GM21526 (cell line): ENCODE data around the gene RGS12.

Source experiments
- ATAC-seq: cut with Tn5 transposase; IDR thresholded peaks from one replicate; pipeline ENCODE4 v1.9.1; 2021; ENCODE audit warnings: moderate library complexity; ENCODE audit not compliant: unreplicated experiment, low FRiP score

RGS12 gene

DNA sequence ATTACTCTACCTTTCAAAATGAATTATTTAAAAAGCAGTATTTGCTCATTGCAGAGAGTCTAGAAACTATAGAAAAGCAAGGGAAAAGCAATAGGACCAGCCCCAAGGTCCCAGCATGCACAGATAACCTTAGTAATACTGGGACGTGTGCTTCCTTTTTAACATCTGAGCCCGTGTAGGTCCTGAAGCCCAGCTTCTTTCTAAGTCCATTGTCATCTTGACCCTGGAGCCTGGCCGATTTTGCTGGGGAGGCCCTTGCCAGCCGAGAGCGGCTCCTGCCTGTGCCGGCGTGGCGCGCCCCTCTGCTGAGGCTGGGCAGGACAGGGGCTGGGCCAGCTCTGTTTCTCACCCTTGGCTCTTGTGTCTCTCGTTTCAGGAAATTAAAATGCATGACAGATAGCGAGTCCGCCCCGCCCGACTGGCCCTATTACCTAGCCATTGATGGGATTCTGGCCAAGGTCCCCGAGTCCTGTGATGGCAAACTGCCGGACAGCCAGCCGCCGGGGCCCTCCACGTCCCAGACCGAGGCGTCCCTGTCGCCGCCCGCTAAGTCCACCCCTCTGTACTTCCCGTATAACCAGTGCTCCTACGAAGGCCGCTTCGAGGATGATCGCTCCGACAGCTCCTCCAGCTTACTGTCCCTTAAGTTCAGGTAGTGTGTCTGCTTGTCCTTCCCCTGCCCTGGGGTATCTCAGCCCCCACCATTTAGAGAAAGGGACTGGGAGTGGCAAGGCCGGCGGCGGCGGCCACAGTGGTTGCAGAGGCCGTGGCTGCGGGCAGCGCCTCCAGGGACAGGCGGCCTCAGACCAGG is 39.8 kb upstream of the RGS12 start:
- ATAC-seq: no peak

DNA sequence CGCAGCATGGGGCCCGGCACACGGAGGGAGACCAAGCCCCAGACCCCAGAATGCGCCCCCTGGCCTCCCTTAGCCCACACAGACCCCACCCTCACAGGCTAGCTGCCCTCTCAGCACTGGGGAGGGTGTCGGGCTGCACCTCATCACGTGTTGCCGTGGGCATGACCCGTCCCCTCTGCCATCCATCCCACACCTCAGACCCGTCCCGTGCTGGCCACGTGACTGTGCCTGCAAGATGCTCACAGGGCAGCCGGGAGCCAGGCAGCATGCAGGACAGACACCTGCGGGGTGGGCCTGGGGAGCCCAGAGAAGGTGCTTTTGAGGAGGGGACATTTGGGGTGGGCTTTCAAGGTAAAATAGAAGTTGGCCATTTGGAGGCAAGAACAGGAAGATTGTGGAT is 39.0 kb upstream of the RGS12 start:
- no peak for ATAC-seq

DNA sequence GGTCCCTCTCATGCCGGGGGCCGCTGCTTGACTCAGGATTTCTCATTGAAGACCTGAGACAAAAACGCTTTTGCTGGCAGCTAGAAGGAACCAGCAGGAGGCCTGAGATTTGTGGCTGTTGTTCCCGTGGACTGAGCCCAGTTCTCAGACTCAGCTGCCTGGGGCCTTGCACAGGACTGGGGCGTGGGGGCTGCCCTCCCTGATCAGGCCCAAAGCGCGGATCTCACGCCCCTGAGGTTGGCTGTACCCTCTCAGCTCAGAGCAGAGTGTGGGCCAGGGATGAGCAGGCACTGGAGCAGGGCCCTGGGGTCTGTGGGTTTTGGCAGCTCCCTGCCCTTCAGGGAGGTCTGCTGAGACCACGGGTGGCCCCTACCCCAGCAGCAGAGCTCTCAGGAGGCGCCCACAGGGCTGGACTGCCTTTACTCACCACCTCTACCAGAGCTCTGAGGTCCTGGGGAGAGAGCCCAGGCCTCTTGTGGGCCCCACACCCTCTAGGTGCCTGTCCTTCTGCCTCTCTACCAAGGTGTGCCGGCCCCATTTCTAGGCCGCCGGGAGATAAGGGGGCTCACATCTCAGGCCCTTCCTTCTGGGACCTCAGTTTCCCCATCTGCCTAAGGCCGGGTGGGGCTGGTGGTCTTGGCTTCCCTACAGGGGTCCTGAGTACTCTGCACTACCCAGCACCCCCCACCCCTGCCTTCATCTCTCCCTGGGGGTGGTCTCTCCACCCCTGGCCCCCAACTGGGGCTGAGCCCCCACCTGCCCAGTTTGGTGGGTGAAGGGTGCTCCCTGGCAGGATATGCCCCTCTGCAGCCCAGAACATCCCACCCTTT is 38.3 kb upstream of the RGS12 start:
- no peak for ATAC-seq

DNA sequence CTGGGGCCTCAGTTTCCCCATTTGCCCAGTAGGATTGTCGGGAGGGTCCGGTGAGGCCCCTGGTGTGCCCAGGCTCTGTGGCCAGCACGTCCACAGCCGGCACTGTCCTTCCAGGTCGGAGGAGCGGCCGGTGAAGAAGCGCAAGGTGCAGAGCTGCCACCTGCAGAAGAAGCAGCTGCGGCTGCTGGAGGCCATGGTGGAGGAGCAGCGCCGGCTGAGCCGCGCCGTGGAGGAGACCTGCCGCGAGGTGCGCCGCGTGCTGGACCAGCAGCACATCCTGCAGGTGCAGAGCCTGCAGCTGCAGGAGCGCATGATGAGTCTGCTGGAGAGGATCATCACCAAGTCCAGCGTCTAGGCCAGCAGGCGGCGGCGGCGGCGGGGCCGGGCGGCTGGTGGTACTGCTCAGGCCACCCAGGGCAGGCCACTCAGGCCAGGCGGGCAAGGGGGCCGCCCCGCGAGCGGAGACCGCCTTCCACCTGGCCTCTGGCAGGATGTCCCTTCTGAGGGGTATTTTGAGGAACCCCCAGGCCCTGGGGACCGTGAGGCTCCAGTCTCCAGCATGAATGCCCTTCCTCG is 37.1 kb upstream of the RGS12 start:
- no peak for ATAC-seq

DNA sequence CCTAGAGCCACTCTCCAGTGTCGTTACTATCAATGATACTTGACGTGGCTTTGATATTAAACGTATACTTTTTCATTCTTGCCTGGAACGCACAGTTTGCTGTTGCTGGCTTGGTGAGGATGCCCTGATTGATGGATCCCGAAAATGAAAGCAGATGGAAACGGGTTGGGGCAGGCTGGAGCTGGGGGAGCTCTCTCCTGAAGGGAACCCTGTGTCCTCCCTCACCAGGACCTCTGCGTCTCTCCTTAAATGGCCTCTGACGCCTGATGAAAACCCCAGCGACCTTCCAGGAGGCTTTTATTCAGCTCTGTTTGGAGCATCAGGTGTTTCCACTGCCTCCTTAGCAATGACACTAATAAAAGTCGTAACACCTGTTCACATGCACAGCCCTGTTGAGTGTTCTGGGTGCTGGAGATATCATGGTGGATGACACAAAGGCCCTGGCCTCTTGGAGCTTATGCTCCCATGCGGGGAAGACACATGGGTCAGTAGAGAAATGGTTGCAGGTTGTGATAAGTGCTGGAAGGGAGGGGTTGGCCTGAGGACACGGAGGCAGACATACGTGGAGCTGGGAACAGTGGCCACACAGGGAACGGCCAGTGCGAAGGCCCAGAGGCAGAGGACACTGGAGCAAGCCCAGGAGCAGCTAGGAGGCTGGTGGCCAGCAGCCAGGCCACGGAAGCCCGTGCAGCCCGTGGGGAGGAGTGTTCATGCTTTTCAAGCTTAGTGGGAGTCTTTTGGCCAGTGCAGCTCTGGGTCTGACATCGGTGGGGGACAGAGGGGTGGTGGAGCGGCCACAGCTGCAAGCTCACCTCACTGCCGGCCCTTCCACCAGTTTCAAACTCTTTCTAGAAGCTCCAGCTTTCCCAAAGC is 36.4 kb upstream of the RGS12 start:
- ATAC-seq: no peak

DNA sequence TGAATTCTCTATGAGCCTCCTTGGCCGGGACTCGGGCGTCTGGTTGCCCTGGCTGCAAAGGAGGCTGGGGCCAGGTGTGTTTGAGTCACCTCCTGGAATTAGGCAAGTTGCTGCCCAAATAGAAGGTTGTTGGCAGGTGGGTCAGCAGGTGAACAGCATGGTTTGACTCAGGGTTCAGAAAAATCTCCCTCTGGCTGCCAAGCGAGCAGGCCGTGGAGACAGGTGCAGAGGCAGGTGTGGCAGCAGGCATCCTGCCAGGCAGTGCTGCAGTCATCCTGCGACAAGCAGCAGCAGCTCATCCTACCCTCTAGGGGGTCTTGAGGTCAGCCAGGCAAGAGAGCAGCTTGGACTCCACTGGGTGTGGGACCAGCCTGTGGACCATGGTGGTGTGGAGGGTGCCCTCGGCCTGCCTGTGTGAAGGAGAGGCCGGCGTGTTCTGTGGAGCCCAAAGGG is 35.7 kb upstream of the RGS12 start:
- ATAC-seq: no peak

DNA sequence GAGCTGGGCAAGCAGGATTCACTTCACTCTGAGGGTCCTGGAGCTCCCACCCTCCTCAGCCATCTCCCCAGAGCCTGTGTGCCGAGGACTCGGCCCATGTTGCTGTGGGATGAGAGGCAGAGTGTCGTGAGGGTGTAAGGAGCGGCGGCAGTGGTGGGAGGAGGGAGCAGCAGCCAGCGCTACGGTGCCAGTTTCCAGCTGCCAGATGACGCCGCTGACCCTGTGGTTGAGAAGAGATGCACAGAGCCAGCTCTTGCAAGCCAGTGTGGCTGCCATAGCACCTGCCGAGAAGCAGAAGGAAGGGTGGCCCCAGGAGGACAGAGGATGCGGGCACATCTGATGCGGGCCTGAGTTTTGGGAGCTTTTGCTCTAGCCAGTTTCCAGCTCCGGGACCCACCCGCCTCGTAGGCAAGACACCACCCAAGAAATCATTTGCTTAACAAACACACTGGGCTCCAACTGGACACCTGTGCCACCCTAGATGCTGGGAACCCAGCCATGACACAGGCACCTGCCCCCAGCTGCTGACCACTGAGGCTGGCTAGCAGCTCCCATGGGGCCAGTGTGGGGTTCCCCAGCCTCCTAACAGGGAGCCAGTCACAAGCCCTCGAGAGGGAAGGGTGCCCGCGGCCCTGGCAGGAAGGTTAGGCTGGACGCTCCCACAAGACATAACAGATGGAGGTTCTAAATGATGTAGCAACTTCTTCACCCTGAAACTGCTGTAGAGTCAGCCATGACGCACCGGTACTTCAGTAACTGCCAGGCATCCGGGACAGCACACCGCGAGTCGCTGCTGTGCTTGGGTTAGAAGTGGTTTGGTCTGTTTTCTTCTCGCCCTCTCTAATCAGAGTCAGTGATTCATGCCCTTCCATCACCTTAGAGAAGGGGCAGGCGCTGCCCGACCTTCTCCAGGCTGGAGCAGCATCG is 35.0 kb upstream of the RGS12 start:
- ATAC-seq: no peak

DNA sequence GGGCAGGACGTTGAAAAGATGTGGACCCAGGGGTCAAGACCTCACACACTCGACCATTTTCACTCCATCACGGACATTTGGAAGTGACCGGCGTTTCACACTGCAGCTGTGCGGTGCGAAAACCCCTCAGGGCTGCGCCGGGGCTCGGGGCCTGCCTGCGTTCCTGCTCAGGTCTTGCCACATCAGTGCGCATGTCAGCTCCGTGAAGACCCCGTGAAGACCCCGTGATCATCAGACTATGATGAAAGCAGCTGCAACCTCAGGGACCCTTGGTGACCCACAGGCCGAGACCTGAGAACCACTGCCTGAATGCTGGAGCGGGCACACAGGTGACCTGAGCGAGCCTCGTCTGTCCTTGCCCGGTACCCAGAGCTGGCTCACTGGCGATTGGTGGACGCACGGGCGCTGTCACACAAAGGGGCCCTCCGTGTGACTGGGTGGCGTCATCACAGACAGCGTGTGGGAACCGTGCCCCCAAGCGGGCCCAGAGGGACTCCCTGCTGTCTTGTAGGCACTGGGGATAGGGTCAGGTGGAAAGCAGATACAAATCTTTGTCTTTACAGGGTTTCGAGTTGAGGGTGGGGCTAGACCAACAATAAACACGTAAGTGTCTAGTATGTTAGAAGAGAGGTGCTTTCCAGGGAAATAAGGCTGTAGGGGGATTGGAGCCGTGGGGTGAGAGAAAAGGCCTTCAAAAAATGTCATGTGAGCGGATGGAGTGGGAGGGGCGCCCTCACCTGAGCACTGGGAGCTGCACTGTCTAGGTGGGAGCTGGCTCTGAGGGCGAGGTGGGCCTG is 31.2 kb upstream of the RGS12 start:
- no peak for ATAC-seq

DNA sequence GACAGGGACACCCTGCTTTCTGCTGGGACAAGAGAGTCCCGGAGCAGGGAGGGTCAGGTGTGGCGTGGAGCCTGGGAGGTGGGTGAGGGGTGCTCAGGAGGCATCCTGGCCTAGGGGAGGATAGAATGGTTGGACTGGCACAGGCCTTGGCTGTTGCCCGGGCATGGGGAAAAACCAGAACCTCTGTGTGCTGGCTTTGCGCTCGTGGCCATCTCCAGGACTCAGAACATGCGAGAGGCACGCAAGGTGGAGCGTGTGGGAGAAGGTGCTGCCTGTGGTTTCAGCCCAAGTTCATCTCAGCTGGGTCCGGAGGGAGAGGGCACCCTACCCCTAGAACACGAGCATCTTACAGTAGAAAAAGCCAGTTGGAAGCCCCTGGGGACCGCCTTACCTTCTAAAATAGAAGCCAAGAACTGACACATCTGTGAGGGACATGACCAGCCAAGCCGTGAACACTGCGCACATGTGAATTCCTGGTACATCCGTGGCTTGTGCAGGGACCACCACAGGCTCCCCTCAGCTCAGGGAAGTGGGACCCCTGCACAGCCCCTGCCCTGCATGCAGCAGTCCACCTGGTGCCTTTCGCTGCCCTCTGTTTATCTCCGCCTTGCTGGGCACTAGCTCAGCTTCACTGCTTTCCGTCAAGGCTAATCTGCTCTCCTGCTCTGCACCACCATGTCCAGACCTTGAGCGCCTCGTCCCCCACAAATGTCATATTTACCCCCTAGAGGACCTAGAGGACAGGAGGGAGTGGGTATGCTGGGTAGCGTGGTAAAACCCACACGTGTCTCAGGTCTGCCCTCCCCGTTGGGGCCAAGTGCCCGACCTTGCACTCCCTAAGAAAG is 30.4 kb upstream of the RGS12 start:
- ATAC-seq: no peak

DNA sequence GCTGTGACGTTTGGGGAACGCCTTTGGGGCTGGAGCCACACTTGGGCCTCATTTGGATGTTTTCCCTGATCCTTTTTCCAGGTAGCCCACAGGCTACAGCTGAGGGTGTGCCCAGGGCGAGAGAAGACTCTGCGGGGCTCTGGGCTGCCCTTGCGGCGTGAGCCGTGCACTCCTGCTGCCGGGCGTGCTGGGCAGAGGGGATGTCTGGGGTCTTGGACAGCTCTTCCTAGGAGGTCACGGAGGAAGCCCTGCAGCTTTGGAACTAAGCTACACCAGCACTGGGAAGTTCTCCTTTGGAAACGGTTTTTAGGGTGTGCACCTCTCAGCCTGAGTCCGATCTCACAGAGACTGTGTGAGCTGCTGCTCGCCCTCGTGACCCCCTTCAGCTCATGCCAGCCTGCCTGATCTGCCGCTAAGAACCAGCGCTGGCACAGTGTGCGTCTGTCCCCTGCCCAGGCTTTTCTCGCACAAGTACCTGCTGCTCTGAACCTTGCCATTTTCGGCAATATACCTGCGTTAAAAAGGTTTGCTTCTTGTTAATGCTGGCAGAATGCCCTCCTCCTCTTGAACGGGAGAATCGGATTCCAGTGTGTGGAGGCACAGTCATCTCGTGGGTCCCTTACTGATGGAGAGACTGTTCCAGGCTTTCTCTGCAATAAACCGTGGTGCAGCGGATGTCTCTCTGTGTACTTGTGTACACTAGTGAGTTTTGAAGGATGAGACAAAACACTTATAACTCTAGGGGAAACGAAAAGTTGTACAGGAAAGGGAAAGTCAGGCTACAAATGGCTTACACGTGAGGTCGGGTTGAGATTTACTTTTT is 29.6 kb upstream of the RGS12 start:
- ATAC-seq: no peak

DNA sequence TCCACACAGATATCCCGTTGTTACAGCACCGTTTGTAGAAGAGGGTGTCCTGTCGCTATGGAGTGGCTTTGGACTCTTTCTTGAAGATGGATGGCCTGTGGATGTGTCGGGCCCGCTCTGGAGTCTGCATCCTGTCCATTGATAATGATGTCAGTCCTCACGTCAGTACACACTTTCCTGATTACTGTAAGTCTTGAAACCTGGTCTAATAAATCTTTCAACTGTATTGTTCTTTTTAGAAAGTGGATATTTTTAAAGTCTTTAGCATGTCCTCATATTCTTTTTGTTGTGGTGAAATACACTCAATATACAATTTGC is 29.0 kb upstream of the RGS12 start:
- no peak for ATAC-seq

DNA sequence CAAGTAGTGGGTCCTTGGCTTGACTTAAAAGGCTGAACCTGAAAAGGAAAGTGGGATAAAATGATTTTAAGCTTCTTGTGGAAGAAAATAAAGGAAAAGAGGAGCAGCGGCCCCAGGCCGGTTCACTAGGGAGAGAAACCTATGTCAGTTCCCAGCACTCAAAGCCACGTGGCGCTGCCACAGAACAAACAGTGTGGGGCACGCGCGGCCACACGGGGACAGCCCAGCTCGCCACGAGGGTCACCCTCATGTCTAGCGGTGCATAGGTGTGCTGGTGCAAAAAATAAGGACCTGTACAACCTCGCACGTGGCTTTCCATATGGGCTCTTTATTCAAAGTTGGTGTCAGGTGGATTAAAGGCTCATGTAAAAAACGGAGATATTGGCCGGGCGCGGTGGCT is 26.7 kb upstream of the RGS12 start:
- ATAC-seq: no peak

DNA sequence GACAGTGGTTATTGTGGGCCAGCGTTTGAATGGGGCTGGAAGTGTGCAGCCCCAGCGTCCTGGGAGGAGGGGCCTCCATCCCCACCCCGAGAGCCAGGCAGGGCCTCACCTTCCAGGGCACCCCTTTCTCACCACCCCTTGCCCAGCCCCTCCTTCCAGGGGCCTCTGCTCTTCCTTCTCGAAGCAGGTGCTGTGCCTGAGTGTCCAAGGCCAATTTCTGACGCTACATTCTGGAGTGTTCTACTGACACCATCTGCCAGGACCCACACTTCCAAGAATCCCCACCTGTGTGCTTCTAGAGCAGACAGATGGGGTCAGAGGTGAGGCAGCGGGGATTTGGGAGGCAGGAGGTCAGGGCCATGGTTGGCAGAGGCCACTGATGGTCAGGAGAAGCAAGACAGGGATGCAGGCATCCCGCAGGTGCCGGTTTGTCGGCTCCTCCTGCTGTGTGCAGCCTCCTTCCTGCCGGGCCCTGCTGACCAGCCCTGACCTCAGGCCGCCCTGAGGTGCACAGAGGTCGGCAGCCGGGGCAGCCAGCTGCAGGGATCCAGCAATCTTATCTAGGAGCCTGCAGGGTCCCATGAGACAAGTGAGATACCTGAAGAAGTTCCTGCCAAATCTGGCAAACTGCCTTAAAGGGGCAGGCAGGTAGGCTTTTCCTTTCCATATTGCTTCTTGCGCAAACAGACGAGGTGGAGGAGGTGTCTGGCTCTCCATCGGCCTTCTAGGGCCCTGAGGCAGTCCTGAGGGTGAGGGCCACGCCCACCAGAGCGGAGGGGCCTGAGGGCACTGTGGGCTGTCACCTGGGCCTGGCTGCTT is 25.0 kb upstream of the RGS12 start:
- no peak for ATAC-seq

DNA sequence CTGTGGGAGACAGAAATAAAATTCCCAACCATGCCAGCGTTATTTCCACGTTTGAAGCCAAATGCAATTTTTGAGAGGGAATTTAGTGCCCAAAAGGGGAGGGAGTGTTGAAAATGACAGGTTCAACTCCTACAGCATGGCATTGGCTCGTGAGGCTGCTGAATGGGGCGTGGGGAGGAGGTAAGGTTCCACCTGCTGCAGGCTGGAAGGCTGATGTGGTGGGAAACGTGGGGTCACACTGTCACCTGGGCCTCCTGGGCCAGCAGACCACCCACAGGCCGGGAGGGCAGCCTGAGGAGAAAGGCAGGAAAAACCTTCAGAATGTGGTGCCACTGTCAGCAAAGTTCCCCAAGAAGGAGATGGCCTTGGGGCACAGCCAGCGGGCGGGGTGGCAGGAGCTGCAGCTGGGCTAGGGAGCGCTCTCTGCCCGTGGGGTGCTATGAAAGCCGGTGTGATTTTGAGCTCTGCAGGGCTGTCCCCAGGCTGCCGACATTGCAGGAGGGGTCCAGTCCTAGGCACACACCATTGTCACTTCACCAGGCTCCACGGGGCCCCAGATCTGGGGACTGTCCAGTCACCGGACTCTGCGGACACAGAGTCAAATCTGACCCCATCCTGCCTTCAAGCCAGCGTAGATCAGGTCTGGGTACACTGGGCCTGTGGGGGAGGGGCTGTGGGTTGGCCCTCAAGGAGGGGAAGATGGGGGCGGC is 24.3 kb upstream of the RGS12 start:
- no peak for ATAC-seq

DNA sequence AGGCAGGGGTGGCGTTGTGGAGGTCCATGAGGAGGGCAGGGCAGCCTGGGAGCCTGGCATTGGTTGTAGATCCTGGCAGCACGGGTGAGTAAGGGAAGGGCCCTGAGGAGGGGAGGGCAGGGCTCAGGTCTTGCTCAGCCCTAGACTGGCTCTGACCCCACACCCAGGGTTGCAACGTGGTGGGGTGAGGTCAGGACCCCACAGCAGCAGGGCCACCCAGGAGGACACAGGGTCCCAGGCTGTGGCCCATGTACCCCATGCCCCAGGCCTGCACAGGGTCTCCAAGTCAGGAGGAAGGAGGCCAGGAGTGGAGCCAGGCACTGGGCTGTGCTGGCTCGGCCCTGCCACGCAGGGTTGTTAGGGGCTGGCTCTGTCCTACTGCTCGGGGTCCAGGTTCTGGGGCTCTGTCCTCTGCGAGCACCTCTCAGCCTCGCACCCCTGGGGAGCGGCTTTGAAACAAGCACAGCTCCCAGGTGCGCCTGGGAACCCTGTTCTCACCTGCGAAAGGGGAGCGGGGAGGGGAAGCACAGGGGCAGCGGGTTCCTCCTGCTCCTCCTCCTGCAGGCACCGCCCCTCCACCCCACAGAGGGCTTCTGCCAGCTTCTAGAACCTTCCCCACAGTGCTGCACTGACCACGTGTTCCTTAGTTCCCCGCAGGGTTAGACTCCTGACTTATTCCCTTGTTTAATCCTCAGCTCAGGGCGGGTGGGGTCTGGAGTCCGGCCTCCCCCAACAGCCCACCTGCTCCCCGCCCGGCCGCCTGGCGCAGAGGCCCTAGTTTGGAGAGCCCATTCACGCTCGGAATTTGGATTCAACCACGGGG is 23.5 kb upstream of the RGS12 start:
- ATAC-seq: no peak
